Hair follicle dermal papilla cell (primary cell): ENCODE data around the gene MAFG. TPM values are rescaled to one million over a fixed set of nuclear protein-coding genes. Genes with fewer than 3 reads are reported as not detected.

Experiments
- total RNA-seq: library from RNA; depleted of rRNA; stranded (reverse); fragments of >200 nt; gene quantifications from 2 replicates; pipeline ENCODE4 v1.2.3, GENCODE V29; 2012

Gene MAFG
- 27.2 and 33.3 TPM in 2 replicates for total RNA-seq

DNA sequence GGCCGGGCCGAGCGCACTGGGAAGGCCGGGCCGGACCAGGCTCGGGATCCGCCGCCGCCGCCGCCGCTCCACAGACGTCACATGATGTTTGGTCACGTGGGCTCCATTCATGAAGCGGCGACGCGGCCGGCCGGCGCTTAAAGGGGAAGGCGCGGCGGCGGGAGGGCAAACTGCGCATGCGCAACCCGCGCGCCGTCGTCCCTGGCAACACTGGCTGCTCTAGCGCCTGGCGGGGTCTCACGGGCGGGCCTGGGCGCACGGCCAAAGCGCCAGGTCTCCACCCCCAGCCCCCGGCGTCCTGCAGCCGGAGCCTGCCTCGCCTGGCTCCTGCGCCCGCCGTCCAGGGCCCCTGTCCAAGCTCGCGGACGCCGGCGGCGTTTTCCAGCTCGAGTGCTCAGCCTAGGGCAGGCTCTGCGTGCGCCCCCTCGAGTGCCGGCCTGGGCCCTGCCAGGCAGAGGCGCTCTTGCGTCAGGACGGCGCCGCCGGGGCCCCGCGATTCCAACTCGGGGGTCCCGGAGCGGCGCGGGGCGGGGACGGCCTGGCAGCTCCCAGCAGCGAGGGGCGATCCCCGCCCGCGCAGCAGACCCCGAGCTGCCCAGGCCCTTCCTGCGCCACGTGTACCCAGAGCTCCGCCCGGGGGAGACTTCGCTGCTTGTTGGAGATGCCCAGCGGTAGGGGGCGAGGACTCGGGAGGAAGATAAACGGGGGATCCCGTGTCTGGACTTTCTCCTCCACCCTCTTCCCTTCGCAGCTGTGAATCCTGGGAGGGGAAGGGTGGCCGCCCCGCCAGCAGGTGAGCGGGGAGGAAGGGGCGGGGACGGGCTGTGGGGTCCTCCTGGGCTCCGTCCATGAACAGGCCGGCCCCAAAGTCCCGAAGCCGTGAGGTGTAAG lies at the start of gene MAFG:
TSS of gene MAFG (minus strand) at position 83 of the 891 bp plus-strand sequence. CDS start 4,550 bp downstream, outside the sequence.

DNA sequence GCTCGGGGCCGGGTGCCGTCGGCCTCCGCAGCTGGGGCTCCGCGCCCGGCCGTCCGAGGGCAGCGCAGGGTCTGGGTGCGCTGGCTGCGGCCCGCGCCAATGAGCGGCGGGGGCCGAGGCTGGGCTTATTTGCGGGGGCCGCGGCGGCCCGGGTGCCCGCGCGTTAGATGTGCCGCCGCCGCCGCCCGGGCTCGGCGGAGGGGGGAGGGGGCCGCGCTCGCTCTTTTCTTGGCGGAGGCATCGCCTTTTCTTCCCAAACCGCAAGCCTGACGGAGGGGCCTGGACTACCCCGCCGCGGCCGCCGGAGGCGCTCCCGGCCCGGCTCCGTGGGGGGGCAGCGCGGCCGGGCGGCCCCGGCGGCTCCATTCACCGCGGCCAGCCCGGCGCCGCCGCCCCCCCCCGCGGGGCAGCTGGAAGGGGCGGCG lies 33.6 kb upstream of the MAFG start, which contains the start of gene NOTUM:
TSS of gene NOTUM (minus strand) at position 101 of the 425 bp plus-strand sequence. CDS start 278 bp downstream, outside the sequence.

DNA sequence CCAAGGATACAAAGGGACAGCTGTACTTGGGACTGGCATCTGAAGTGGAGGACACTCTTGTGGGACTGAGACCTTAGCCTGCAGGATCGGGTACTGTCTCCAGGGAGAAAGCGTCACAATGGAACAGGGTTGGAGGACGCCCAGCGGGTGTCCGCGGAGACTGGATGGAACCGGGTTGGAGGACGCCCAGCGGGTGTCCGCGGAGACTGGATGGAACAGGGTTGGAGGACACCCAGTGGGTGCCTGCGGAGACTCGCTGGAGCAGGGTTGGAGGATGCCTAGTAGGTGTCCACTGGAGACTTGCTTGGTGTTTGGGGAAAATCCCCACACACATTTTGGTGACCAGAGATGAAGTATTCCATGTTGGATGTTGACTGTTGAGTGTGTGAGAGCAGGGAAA lies 19.7 kb upstream of the MAFG start, which contains the start of gene MYADML2:
TSS of gene MYADML2 (minus strand) at position 45 of the 400 bp plus-strand sequence. CDS start 5,492 bp downstream, outside the sequence.

DNA sequence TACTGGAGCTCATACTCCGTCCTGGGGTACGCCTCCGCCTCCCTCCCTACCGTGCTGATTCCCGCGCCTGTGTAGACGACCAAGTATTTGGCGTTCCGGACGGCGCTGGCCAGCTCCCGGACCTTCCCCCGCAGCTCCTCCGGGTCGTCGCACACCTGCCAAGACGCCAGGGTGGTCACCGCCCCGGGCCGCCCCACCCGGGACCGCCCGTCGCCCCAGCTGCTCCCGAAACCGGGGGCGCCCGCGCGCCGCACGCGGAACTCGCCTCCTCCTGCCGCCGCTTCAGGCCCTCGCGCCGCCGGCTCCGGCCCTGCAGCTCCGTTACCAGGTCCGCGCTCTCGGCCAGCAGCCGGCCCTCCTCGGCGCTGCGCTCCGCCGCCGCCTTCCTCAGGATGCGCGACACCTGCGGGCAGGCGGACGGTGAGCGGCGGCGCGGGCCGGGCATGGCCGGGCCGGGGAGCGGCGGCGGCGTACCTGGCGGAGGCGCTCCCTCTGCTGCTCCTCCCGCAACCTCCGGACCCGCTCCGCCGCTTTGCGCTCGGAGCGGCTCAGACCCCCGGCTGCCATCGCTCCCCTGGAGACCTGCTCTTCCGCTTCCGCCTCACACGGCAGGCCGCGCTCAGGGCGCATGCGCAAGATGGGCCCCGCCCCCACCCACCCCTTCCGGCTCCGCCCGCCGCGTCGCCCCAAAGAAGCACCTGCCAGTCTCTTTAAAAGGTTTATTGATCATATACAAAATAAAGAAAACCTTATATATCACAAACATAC lies 9.8 kb downstream of the MAFG start, which contains the start of gene SIRT7:
TSS of gene SIRT7 (minus strand) at position 612 of the 768 bp plus-strand sequence. CDS start at position 567, 45 bp downstream.

DNA sequence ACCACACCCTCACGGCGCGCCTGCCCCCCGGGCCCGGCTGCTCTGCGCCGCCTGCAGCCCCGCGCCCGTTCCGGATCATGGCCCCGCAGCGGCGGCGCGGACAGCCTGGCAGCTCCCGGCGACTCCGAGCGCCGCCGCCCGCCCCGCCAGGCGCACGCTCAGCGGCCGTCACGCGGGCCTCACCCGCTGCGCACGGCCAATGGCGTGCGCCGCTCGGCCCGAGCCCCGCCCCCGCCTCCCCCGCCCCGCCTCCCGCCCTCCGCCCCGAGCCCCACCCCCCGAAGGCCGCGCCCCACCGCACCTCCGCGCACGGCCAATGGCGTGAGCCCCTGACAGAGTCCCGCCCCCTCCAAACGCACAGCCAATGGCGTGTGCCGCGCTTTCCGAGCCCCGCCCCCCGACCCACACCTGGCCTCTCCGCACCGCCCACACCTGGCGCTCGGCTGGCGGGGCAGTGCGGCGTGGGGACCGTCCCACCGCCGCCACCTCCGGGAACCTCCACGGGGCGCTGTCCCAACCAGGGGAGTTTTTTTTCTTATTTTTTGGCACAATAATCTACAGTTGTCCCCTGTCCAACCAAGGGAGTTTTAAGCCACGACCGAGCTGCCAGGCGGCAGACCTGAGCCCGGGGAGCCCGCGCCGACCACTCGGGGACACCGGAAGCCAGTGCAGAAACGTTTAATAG lies 16.1 kb downstream of the MAFG start, which contains the start of gene PCYT2:
TSS of gene PCYT2 (minus strand) at position 123 of the 685 bp plus-strand sequence. CDS start at position 79, 44 bp downstream.

DNA sequence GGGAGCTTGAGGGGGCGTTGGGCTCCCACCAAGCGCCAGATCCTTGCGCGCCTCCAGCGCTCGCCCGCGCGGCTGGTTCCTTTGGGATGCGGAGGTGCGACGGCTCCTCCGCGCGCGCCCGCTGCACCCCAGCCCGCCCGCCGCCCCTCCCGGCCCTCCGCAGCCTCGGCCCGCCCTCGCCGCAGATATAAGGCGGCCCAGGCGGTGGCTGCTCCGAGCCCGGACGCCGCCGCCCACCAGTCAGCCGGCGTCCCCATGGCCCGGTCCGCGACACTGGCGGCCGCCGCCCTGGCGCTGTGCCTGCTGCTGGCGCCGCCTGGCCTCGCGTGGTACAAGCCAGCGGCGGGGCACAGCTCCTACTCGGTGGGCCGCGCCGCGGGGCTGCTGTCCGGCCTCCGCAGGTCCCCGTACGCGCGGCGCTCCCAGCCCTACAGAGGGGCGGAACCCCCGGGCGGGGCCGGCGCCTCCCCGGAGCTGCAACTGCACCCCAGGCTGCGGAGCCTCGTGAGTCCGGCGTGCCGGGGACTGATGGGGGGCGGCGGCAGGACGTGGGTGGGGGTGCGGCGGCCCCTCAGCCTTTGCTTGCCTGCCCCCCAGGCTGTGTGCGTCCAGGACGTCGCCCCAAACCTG lies 25.4 kb downstream of the MAFG start, which contains the start of gene NPB:
TSS of gene NPB (plus strand) at position 216 of the 630 bp plus-strand sequence. CDS start at position 256, 40 bp downstream.

DNA sequence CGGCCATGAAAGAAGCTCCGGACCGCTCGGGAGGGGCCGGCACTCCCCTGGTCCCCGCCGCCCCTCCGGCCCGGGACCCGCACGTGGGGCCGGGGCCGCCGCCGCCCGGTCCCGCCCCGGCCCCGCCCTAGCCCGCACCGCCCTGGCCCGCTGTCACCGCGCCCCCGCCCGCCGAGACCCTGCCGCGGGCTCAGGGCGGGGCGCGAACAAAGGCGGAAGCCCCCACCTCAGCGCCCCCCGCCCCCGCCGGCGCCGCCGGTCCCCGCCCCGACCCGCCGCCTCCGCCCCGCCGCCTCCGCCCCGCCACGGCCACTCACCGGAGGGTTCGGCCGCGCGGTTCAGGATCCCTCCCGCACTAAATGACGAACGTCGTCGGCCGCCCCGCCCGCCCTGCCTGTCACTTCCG lies 56.6 kb downstream of the MAFG start, which contains the start of gene ARHGDIA:
TSS of gene ARHGDIA (minus strand) at position 357 of the 406 bp plus-strand sequence. CDS start 1,407 bp downstream, outside the sequence.

Other genes starting within 250 kb of the MAFG start
- 28.9 and 35.6 TPM in 2 replicates for gene ARL16, start 243.9 kb downstream of the MAFG start, total RNA-seq
- 107 and 114 TPM in 2 replicates for gene HGS, start 243.7 kb downstream of the MAFG start, total RNA-seq
- 10.1 and 12.3 TPM in 2 replicates for gene MRPL12, start 224.4 kb downstream of the MAFG start, total RNA-seq
- 5.6 and 9.4 TPM in 2 replicates for gene SLC25A10, start 215.5 kb downstream of the MAFG start, total RNA-seq
- not detected in 2 replicates for gene GCGR, start 123.6 kb downstream of the MAFG start, total RNA-seq
- gene MCRIP1, start 94.4 kb downstream of the MAFG start, total RNA-seq, result 88.6 and 90.3 TPM in 2 replicates
- not detected in 2 replicates for gene PPP1R27, start 92.7 kb downstream of the MAFG start, total RNA-seq
- 1,150 and 1,536 TPM in 2 replicates for gene P4HB, start 67.2 kb downstream of the MAFG start, total RNA-seq
- 181 and 187 TPM in 2 replicates for gene ARHGDIA, start 56.4 kb downstream of the MAFG start, total RNA-seq
- gene ALYREF, start 36.1 kb downstream of the MAFG start, total RNA-seq, result 54.5 and 57.2 TPM in 2 replicates
- 67.8 and 93.4 TPM in 2 replicates for gene ANAPC11, start 36.0 kb downstream of the MAFG start, total RNA-seq
- 0.49 and 1.3 TPM in 2 replicates for gene NPB, start 25.5 kb downstream of the MAFG start, total RNA-seq
- gene PCYT2, start 16.3 kb downstream of the MAFG start, total RNA-seq, result 75.6 and 91.4 TPM in 2 replicates
- 17.5 and 27.3 TPM in 2 replicates for gene SIRT7, start 9.6 kb downstream of the MAFG start, total RNA-seq
- gene PYCR1, start 9.6 kb upstream of the MAFG start, total RNA-seq, result 130 and 146 TPM in 2 replicates
- not detected in 2 replicates for gene MYADML2, start 19.5 kb upstream of the MAFG start, total RNA-seq
- gene NOTUM, start 33.5 kb upstream of the MAFG start, total RNA-seq, result not detected in 2 replicates
- gene ASPSCR1, start 49.9 kb upstream of the MAFG start, total RNA-seq, result 32.3 and 33.8 TPM in 2 replicates
- gene CENPX, start 95.1 kb upstream of the MAFG start, total RNA-seq, result 13.5 and 14.9 TPM in 2 replicates
- gene LRRC45, start 95.6 kb upstream of the MAFG start, total RNA-seq, result 9.2 and 10.4 TPM in 2 replicates
- 5.0 and 5.5 TPM in 2 replicates for gene RAC3, start 103.9 kb upstream of the MAFG start, total RNA-seq
- 29.9 and 35.8 TPM in 2 replicates for gene DCXR, start 110.0 kb upstream of the MAFG start, total RNA-seq
- 56.5 and 59.9 TPM in 2 replicates for gene RFNG, start 124.1 kb upstream of the MAFG start, total RNA-seq
- 95.2 and 105 TPM in 2 replicates for gene GPS1, start 124.2 kb upstream of the MAFG start, total RNA-seq
- 50.3 and 53.1 TPM in 2 replicates for gene DUS1L, start 138.1 kb upstream of the MAFG start, total RNA-seq
- 227 and 302 TPM in 2 replicates for gene FASN, start 170.5 kb upstream of the MAFG start, total RNA-seq